Upper lobe of left lung (tissue), 6 donors: Measurements from ENCODE around the gene SHLD2. TPM values are rescaled to one million over a fixed set of nuclear protein-coding genes. Genes with fewer than 3 reads are reported as not detected.
"Not testable (repeated sequence)": the region's sequence is repeated elsewhere in the genome, so short reads cannot be mapped to it uniquely, and the experiment has no call there.

Experiments used
- ATAC-seq, 2 donors: fragments of 200-7000 bp; cut with Tn5 transposase; one replicate each; pipeline ENCODE4 v1.9.1; 2022; ENCODE audit warnings: mild to moderate bottlenecking in 2 of 2, moderate library complexity in 2 of 2; ENCODE audit not compliant: low FRiP score in 2 of 2
- DNase-seq, 2 donors: peaks; one replicate each; pipeline ENCODE4 v3.0.0-alpha.2; 2019 to 2020
- H3K27ac ChIP-seq, 4 donors: fragments of 200-600 bp; sonication (generic); one replicate each; pipeline ENCODE4 v1.5.1; 2016 to 2019
- H3K27me3 ChIP-seq, 4 donors: fragments of 200-600 bp; sonication (generic); one replicate each; pipeline ENCODE4 v1.5.1; 2017 to 2019
- H3K36me3 ChIP-seq, 4 donors: fragments of 200-600 bp; sonication (generic); one replicate each; pipeline ENCODE4 v1.5.1; 2016 to 2019
- H3K4me1 ChIP-seq, 4 donors: fragments of 200-600 bp; sonication (generic); one replicate each; pipeline ENCODE4 v1.5.1; 2018 to 2019
- H3K4me3 ChIP-seq, 4 donors: fragments of 200-600 bp; sonication (generic); one replicate each; pipeline ENCODE4 v1.5.1; 2017 to 2019; ENCODE audit warnings: mild to moderate bottlenecking in 2 of 4, moderate library complexity in 1 of 4
- H3K9me3 ChIP-seq, 4 donors: fragments of 200-600 bp; sonication (generic); one replicate each; pipeline ENCODE4 v1.5.1; 2018 to 2019
- EP300 ChIP-seq, 4 donors: sonication (generic); formaldehyde crosslinking; IDR thresholded peaks; one replicate each; pipeline ENCODE4 v1.5.1; 2017; ENCODE audit warnings: antibody characterized with exemption in 4 of 4, control low read depth in 2 of 4
- POLR2A ChIP-seq, 4 donors: fragments of 450-650 bp; IDR thresholded peaks; one replicate each; pipeline ENCODE4 v1.5.1; 2016 to 2017; ENCODE audit warnings: antibody characterized with exemption in 4 of 4, mild to moderate bottlenecking in 2 of 4
- POLR2AphosphoS5 ChIP-seq, 2 donors: sonication (generic); formaldehyde crosslinking; IDR thresholded peaks; one replicate each; pipeline ENCODE4 v1.5.1; 2017; ENCODE audit warnings: antibody characterized with exemption in 2 of 2
- WGBS, 2 donors: methylation state at CpG; one replicate each; pipeline ENCODE4 v1.1.5; 2017 to 2018; 5-methylcytosine and 5-hydroxymethylcytosine counted together
- total RNA-seq, 6 donors: library from RNA; depleted of rRNA in 4 of 6; stranded (reverse); fragments of >200 nt in 4 of 6; gene quantifications; one replicate each; pipeline versions ENCODE4 v1.1.0 to v1.2.1, GENCODE V29; 2016 to 2021
- TF ChIP-seq, protein P1 (sequence below), 6 experiments: fragments of 450-650 bp in 4 of 6; fragments of 200-600 bp in 2 of 6; sonication (generic) in 2 of 6; IDR thresholded peaks; one replicate each; pipeline ENCODE4 v1.5.1; 2016 to 2019; ENCODE audit warnings: antibody characterized with exemption in 6 of 6
- donor health status: DM: no; HTN: no; CAD: no; lungs with moderate emphysema.
- donor health status: DM: no; HTN: yes; CAD: no; lungs with severe emphysema.

Gene SHLD2
- total RNA-seq, 6 donors from 2014 or later: 19.8 to 38.7 (median 26.4) TPM

DNA sequence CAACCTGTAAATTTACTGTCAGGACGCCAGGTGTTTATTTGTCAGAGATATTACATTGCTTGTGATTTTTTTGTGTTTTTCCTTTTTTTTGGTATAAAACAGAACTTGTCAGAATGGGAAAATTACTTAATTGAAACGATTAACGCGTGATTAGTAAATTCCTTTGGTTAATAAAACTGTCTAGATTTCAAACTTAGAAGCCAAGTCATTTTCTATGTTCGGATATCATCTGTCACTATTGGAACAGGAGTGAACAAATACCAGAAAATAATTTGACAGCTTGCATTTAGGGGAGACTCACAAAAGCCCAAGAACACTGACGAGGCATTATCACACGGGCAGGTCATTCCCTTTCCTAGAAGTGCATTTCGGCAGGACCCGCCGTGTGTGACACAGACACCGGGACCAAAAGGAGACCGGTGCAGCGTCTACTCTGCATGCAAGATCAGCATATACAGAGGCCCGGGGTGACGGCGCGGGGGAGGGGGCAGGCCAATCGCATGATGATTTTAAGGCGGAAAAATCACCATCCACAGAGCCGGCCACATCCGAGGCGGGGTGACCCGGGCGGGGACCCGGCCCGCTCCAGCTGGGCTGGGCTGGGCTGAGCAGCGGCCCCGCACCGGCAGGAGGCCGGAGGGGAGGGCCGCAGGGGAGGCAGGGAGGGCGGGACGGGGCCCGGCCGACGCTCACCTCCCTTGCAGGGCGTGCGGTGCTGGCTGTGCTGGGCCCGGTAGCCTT, 1.2 kb upstream of the SHLD2 start:
- H3K4me3 ChIP-seq: peak overlapping the region; percentile 64 to 89 (median 89)
- TF ChIP-seq POLR2AphosphoS5 (IDR thresholded peaks at IDR 0.05) (peak in 1 of 2 donors; percentile 14), POLR2A (IDR thresholded peaks at IDR 0.05) (peak in 1 of 4 donors; percentile 17), EP300 (IDR thresholded peaks at IDR 0.05) (no peak)
- TF ChIP-seq, protein P1, sequence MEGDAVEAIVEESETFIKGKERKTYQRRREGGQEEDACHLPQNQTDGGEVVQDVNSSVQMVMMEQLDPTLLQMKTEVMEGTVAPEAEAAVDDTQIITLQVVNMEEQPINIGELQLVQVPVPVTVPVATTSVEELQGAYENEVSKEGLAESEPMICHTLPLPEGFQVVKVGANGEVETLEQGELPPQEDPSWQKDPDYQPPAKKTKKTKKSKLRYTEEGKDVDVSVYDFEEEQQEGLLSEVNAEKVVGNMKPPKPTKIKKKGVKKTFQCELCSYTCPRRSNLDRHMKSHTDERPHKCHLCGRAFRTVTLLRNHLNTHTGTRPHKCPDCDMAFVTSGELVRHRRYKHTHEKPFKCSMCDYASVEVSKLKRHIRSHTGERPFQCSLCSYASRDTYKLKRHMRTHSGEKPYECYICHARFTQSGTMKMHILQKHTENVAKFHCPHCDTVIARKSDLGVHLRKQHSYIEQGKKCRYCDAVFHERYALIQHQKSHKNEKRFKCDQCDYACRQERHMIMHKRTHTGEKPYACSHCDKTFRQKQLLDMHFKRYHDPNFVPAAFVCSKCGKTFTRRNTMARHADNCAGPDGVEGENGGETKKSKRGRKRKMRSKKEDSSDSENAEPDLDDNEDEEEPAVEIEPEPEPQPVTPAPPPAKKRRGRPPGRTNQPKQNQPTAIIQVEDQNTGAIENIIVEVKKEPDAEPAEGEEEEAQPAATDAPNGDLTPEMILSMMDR (IDR thresholded peaks at IDR 0.05): peak in 1 of 6 experiments; percentile 9
- no peaks in the 10 kb centered on the region for H3K27me3 ChIP-seq
- peaks cover 0 to 6% (median 0%) of the 10 kb centered on the region in 4 donors for H3K36me3 ChIP-seq
- H3K9me3 ChIP-seq: no peaks in the 10 kb centered on the region
- DNase-seq: peak; percentile 79 to 92
- WGBS, 2 donors: 3% methylated on average over 17 to 18 of the region's 39 CpGs
- peak; percentile 48 to 62 for ATAC-seq
- peaks cover 34 to 64% (median 39%) of the 10 kb centered on the region in 4 donors for H3K4me1 ChIP-seq
- H3K27ac ChIP-seq: peak overlapping the region; percentile 95 to 99 (median 96)

DNA sequence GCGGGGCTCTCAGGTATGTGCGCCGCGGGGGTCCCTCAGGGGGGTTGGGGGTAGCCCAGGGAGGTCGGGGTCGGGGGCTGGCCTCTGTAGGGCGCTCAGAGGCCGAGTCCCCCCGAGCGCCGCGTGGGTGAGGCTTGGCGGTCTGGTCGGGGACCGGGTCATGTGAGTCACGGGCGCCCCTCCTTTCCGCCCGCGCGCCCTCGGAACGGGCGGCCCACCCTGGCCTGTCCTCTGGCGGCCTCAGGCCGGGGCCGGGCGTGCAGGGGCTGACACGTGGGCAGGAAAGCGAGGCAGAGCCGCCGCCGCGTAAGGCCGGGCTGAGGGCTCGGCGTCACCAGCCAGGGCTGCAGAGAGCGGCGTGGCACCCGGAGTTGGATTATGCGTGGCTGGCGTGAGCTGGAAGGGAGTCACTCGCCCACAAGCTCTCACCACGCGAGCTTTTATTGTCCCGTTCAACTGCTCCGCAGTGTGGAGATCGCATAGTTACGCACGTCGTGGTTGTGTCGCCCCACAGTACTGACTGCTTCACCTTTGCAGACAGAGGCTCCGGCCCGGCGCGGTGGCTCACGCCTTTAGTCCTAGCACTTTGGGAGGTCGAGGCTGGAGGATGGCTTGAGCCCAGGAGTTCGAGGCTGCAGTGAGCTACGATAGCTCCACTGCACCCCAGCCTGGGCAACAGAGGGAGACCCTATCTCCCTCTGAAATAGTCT, 385 bp downstream of the SHLD2 start:
- peak in 2 of 4 donors; percentile 47 to 56 for TF ChIP-seq EP300 (IDR thresholded peaks at IDR 0.05)
- peak in 2 of 4 donors; percentile 70 to 71 for TF ChIP-seq POLR2A (IDR thresholded peaks at IDR 0.05)
- peak; percentile 69 to 74 for TF ChIP-seq POLR2AphosphoS5 (IDR thresholded peaks at IDR 0.05)
- TF ChIP-seq, protein P1 (IDR thresholded peaks at IDR 0.05): peak in 3 of 6 experiments; percentile 15 to 34 (median 26)
- Histone ChIP-seq H3K9me3 (no peaks in the 10 kb centered on the region), H3K27me3 (no peaks in the 10 kb centered on the region), H3K27ac (peak overlapping the region; percentile 91 to 99 (median 97)), H3K36me3 (peaks cover 0 to 6% (median 0%) of the 10 kb centered on the region in 4 donors), H3K4me1 (peaks cover 29 to 54% (median 36%) of the 10 kb centered on the region in 4 donors), H3K4me3 (peak overlapping the region; percentile 53 to 89 (median 76))
- 0 to 1% methylated on average over 6 to 34 of the region's 60 CpGs for WGBS, 2 donors
- DNase-seq (peak; percentile 87 to 97), ATAC-seq (peak; percentile 93)

DNA sequence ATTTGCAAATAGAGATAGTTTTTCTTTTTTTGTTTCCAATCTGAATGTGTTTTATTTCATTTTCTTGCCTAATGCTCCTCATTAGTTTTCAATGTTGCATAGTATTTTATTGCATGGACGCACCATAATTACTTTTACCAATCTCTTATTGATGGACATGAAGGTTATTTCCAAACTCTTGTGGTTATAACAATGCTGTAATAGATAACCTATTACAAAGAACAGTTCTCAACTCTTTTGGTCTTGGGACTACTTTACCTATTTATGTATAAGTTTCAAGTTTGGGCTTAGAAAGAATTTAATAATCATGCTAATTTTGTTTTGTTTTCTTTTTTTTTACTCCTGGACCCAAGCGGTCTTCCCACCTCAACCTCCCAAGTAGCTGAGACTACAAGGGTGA, 7.0 kb downstream of the SHLD2 start:
- H3K4me1 ChIP-seq: peaks cover 0 to 7% (median 0%) of the 10 kb centered on the region in 4 donors

DNA sequence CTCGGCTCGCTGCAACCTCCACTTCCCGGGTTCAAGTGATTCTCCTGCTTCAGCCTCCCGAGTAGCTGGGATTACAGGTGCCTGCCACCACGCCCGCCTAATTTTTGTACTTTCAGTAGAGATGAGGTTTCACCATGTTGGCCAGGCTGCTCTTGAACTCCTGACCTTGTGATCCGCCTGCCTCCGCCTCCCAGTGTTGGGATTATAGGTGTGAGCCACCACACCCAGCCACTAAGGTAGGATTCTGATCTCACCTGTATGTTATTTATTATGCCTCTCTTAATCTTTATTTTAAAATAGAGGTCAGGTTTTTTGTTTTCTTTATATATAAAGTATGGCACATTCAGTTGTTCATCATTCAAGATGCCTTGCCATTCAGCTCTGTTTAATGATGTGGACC, 9.7 kb downstream of the SHLD2 start:
- peaks cover 0 to 46% (median 19%) of the 10 kb centered on the region in 4 donors for H3K36me3 ChIP-seq
- not testable (repeated sequence) for H3K27me3 ChIP-seq, H3K4me1 ChIP-seq, DNase-seq, H3K9me3 ChIP-seq, H3K27ac ChIP-seq, H3K4me3 ChIP-seq, ATAC-seq
- 90 to 96% methylated on average over 8 of the region's 8 CpGs for WGBS, 2 donors

More for the DNA sequence above, 7.0 kb downstream of the SHLD2 start:
- 94 to 96% methylated on average over 2 of the region's 2 CpGs for WGBS, 2 donors
- no peaks in the 10 kb centered on the region for H3K27me3 ChIP-seq
- H3K27ac ChIP-seq: no peak overlapping the region
- H3K4me3 ChIP-seq: no peak overlapping the region
- ATAC-seq: no peak
- no peak for DNase-seq
- no peaks in the 10 kb centered on the region for H3K9me3 ChIP-seq
- TF ChIP-seq EP300 (IDR thresholded peaks at IDR 0.05) (no peak), POLR2AphosphoS5 (IDR thresholded peaks at IDR 0.05) (no peak)
- TF ChIP-seq, protein P1 (IDR thresholded peaks at IDR 0.05): no peak
- peaks cover 0 to 33% (median 13%) of the 10 kb centered on the region in 4 donors for H3K36me3 ChIP-seq

DNA sequence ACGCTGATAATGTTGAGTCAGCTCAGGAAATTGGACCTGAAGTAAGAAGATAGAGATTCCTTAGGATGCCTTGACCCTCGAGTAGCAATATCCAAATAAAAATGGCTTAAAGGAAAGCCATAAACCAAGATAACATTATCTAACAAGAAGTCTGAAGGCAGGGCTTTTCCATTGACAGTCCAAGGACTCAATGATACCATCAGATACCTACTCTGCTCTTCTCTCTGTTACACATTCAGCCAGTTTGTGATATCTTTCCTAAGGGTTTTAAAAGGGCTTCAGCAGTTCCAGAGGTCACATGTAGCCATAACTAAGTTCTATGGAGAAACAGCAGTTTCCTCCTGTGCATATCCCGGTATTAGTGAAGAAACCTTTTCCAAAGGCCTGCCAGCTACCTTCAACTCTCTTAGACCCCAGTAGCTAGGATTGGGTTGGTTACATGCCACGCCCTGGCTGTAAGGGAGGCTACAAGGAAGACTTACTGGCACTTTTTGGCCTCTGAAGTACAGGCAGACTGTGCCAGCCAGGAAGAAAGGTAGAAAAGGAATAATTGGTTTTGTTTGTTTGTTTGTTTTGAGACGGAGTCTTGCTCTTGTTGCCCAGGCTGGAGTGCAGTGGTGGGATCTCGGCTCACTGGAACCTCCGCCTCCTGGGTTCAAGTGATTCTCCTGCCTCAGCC, 10.6 kb downstream of the SHLD2 start:
- no peak for ATAC-seq

DNA sequence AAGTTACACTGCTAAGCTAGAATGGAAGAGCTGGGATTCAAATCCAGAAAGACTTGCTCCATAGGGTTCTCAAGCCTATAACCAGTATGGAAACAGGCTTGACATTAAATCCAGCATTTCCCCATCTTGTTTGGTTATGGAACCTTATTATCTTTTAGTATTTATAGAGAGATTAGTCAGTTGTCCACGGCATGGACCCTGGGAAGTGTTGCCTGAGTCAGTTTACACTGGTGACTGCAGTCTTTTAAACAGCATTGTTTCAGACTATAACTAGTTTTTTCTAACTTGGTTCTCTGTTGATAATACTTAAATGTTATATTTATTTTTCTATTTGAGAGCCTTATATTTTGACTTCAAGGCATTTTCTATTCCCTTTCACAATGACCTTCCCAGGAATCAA, 23.1 kb downstream of the SHLD2 start:
- DNase-seq, H3K4me3 ChIP-seq, H3K27me3 ChIP-seq, H3K36me3 ChIP-seq, H3K9me3 ChIP-seq, H3K27ac ChIP-seq, ATAC-seq, H3K4me1 ChIP-seq: not testable (repeated sequence)
- 78 to 92% methylated on average over 1 of the region's 1 CpG for WGBS, 2 donors

More for the DNA sequence above, 10.6 kb downstream of the SHLD2 start:
- TF ChIP-seq, protein P1 (IDR thresholded peaks at IDR 0.05): no peak
- TF ChIP-seq POLR2AphosphoS5 (IDR thresholded peaks at IDR 0.05): no peak
- no peak for TF ChIP-seq POLR2A (IDR thresholded peaks at IDR 0.05)
- no peak for TF ChIP-seq EP300 (IDR thresholded peaks at IDR 0.05)
- WGBS, 2 donors: 89 to 91% methylated on average over 7 of the region's 7 CpGs
- no peak for DNase-seq
- Histone ChIP-seq H3K9me3 (no peaks in the 10 kb centered on the region), H3K27me3 (no peaks in the 10 kb centered on the region), H3K36me3 (peaks cover 0 to 51% (median 19%) of the 10 kb centered on the region in 4 donors), H3K4me3 (no peak overlapping the region), H3K27ac (no peak overlapping the region), H3K4me1 (no peaks in the 10 kb centered on the region)

DNA sequence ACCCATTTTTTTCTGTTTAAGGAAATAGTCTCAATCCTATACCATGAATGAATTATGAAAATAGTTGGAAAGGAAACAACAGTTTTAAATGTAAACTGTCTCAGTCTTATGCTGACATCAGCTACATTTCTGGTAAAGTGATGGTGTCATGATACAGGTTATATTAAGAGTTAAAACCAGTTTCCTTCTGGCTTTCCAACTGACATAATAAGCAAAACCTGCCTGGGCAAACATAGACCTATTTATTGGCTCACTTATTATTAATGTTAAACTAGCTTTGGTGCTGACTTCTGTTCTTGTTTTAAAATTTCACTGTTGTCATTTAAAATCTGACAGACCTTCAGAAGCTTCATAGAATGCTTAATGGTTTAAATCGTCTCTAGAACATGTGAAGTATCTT, 24.0 kb downstream of the SHLD2 start:
- not testable (repeated sequence) for H3K27ac ChIP-seq, ATAC-seq, H3K4me1 ChIP-seq, H3K27me3 ChIP-seq, H3K4me3 ChIP-seq, H3K36me3 ChIP-seq, DNase-seq, H3K9me3 ChIP-seq
- 50 to 75% methylated on average over 1 of the region's 1 CpG for WGBS, 2 donors
